DND-41 (cell line): ENCODE results near the gene ARHGAP4.

ENCODE experiments used
- ATAC-seq: fragments of 200-7000 bp; cut with Tn5 transposase; 3 replicates; pipeline ENCODE4 v1.9.1; 2021; ENCODE audit warnings: low read depth; ENCODE audit not compliant: insufficient read depth
- DNase-seq: peaks from one replicate; pipeline ENCODE4 v3.0.0-alpha.2; 2020
- H2AFZ ChIP-seq: 2 replicates; pipeline ENCODE4 v1.6.0; 2012; ENCODE audit warnings: low read depth, low read length
- H3K27ac ChIP-seq: 2 replicates; pipeline ENCODE4 v1.5.1; 2012; ENCODE audit warnings: low read length, inconsistent platforms
- H3K27me3 ChIP-seq: fragments of 200-600 bp; sonication (generic); 2 replicates; pipeline ENCODE4 v1.6.0; 2012; ENCODE audit warnings: low read length, mild to moderate bottlenecking, inconsistent platforms; ENCODE audit not compliant: insufficient read depth, poor library complexity
- H3K36me3 ChIP-seq: 2 replicates; pipeline ENCODE4 v1.5.1; 2012; ENCODE audit warnings: low read length, inconsistent platforms; ENCODE audit not compliant: insufficient read depth
- H3K4me1 ChIP-seq: 2 replicates; pipeline ENCODE4 v1.5.1; 2012; ENCODE audit warnings: mild to moderate bottlenecking, low read length; ENCODE audit not compliant: insufficient read depth
- H3K4me2 ChIP-seq: 2 replicates; pipeline ENCODE4 v1.6.0; 2012; ENCODE audit warnings: mild to moderate bottlenecking, moderate library complexity, low read length, inconsistent platforms; ENCODE audit not compliant: insufficient read depth
- H3K4me3 ChIP-seq, 2 experiments: fragments of 200-600 bp in 1 of 2; shearing (Covaris generic) in 1 of 2; 2 replicates each; pipeline ENCODE4 v1.5.1; 2012 to 2016; ENCODE audit warnings: inconsistent platforms in 2 of 2, low read length in 2 of 2, mild to moderate bottlenecking in 2 of 2, low read depth in 1 of 2, moderate library complexity in 1 of 2
- H3K79me2 ChIP-seq: 2 replicates; pipeline ENCODE4 v1.6.0; 2012; ENCODE audit warnings: low read length, inconsistent platforms; ENCODE audit not compliant: insufficient read depth
- H3K9ac ChIP-seq: 2 replicates; pipeline ENCODE4 v1.6.0; 2012; ENCODE audit warnings: low read depth, mild to moderate bottlenecking, inconsistent platforms, low read length, moderate library complexity
- H3K9me3 ChIP-seq: 2 replicates; pipeline ENCODE4 v1.5.1; 2012; ENCODE audit warnings: low read length, moderate library complexity, mild to moderate bottlenecking, inconsistent platforms; ENCODE audit not compliant: insufficient read depth, severe bottlenecking
- H4K20me1 ChIP-seq: 2 replicates; pipeline ENCODE4 v1.6.0; 2012; ENCODE audit warnings: low read length; ENCODE audit not compliant: insufficient read depth
- EZH2 ChIP-seq: IDR thresholded peaks from 3 replicates; pipeline ENCODE4 v1.6.1; 2012; ENCODE audit warnings: borderline replicate concordance, low read depth, mild to moderate bottlenecking, moderate library complexity, low read length, inconsistent platforms; ENCODE audit not compliant: severe bottlenecking
- TF ChIP-seq, protein P1 (sequence below): IDR thresholded peaks from 2 replicates; pipeline ENCODE4 v1.5.1; 2012; ENCODE audit warnings: borderline replicate concordance, low read length, moderate library complexity, mild to moderate bottlenecking; ENCODE audit not compliant: poor library complexity, severe bottlenecking; ENCODE audit errors: extremely low read depth

The ARHGAP4 gene

DNA sequence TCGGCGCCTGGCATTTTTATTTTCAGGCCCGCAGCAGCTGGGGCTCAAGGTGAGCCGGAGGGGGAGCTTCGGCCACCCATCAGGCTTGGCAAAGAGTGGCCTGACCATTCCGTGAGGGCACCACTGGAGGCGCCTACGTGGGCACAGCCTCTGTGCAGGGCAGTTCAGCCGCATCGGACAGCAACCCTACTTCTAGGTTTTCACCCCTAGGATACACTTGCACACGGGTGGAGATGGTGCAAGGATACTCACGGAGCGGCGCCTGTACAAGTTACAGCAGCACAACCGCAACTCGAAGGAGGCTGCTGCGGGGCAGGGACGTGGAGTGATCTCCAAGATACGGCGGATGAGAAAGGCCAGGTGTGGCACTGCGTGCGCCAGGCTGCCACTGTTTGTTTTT lies 34.7 kb upstream of the ARHGAP4 start:
- H3K4me1 ChIP-seq = 0 out of 2 replicates have a peak, but pooled peaks cover 1% of the 10 kb centered on the region
- H3K36me3 ChIP-seq = peaks cover 100% of the 10 kb centered on the region
- no peak overlapping the region for H3K4me2 ChIP-seq
- no peak for ATAC-seq
- DNase-seq = no peak
- H3K79me2 ChIP-seq = peaks cover 84% of the 10 kb centered on the region
- H3K27me3 ChIP-seq = no peaks in the 10 kb centered on the region
- no peak for TF ChIP-seq EZH2
- TF ChIP-seq, protein P1, sequence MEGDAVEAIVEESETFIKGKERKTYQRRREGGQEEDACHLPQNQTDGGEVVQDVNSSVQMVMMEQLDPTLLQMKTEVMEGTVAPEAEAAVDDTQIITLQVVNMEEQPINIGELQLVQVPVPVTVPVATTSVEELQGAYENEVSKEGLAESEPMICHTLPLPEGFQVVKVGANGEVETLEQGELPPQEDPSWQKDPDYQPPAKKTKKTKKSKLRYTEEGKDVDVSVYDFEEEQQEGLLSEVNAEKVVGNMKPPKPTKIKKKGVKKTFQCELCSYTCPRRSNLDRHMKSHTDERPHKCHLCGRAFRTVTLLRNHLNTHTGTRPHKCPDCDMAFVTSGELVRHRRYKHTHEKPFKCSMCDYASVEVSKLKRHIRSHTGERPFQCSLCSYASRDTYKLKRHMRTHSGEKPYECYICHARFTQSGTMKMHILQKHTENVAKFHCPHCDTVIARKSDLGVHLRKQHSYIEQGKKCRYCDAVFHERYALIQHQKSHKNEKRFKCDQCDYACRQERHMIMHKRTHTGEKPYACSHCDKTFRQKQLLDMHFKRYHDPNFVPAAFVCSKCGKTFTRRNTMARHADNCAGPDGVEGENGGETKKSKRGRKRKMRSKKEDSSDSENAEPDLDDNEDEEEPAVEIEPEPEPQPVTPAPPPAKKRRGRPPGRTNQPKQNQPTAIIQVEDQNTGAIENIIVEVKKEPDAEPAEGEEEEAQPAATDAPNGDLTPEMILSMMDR = no peak
- H4K20me1 ChIP-seq = peaks cover 83% of the 10 kb centered on the region
- no peak overlapping the region for H2AFZ ChIP-seq
- no peaks in the 10 kb centered on the region for H3K9me3 ChIP-seq
- H3K9ac ChIP-seq = no peak overlapping the region
- H3K27ac ChIP-seq = no peak overlapping the region
- no peak overlapping the region for H3K4me3 ChIP-seq

DNA sequence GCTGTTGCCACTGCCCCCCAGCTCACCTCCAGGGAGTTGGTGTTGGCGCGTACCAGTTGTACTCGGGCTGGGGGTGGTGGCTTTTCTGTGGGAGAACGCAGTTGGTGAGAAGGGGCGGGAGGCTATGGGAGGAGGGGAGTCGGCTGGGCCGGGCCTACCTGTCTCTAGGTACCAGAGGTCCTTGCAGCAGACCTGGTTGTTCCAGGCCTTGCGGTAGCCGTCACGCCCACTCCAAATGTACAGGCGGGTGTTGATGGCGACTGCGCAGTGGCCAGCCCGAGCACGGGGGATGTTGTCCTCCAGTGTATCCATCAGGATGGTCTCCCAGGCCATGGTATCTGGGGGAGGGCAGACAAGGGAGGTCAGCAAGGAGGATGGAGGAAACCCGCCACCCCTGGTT lies 34.0 kb upstream of the ARHGAP4 start:
- Histone ChIP-seq H3K4me2 (no peak overlapping the region), H3K27me3 (no peaks in the 10 kb centered on the region), H2AFZ (no peak overlapping the region), H3K79me2 (peaks cover 82% of the 10 kb centered on the region), H3K36me3 (peaks cover 100% of the 10 kb centered on the region), H3K9ac (no peak overlapping the region), H3K4me3 (no peak overlapping the region), H3K4me1 (no peaks in the 10 kb centered on the region), H3K9me3 (no peaks in the 10 kb centered on the region), H3K27ac (no peak overlapping the region), H4K20me1 (peaks cover 83% of the 10 kb centered on the region)
- ATAC-seq = no peak
- TF ChIP-seq, protein P1 = no peak
- no peak for TF ChIP-seq EZH2
- no peak for DNase-seq

DNA sequence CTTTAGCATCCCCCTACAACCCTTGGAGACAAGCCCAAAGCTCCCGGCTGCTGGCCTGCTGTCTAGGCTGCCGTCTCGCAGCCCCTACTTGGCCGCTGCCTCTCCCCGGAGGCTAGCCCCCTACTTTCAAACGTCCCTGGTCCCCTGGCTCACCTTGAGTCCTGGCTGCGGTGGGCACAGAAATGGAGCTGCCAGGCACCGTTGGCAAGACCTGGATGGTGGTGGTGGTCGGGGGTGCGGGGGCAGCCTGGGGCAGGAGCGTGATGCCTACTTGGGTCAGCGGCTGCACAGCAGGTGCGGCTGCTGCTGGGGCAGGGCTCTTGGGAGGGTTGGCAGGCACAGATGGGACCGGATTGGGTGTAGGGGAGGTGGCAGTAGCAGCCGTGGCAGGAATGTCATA lies 33.6 kb upstream of the ARHGAP4 start:
- peaks cover 100% of the 10 kb centered on the region for H3K36me3 ChIP-seq
- no peak overlapping the region for H3K4me3 ChIP-seq
- no peaks in the 10 kb centered on the region for H3K27me3 ChIP-seq
- H2AFZ ChIP-seq = no peak overlapping the region
- no peak for DNase-seq
- ATAC-seq = no peak
- no peak overlapping the region for H3K4me2 ChIP-seq
- TF ChIP-seq EZH2 = no peak
- TF ChIP-seq, protein P1 = no peak
- H3K4me1 ChIP-seq = no peaks in the 10 kb centered on the region
- no peaks in the 10 kb centered on the region for H3K9me3 ChIP-seq
- H4K20me1 ChIP-seq = peaks cover 83% of the 10 kb centered on the region
- H3K79me2 ChIP-seq = peaks cover 79% of the 10 kb centered on the region
- H3K9ac ChIP-seq = no peak overlapping the region
- H3K27ac ChIP-seq = no peak overlapping the region

DNA sequence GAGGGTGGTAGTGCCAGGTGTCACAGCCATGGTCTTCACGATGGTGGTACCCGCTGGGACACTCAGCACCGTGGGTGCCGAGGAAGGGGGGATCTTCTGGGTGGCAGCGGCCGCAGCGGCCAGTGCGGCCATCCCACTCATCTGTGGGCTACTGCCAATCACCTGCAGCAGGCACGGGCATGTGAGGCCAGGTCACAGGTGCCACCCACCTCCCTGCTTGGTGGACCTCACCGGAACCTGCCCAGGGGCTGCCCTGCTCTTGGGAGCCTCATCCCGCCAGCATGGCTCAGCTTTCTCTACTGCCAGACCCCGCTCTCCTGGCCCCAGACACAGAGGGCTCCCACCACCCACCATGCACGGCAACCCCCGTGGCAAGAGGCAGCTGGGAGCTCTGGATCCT lies 32.5 kb upstream of the ARHGAP4 start:
- Histone ChIP-seq H3K79me2 (peaks cover 71% of the 10 kb centered on the region), H2AFZ (no peak overlapping the region), H3K4me1 (no peaks in the 10 kb centered on the region), H3K27me3 (no peaks in the 10 kb centered on the region), H3K4me3 (no peak overlapping the region), H3K4me2 (no peak overlapping the region), H3K9me3 (no peaks in the 10 kb centered on the region), H3K36me3 (peaks cover 100% of the 10 kb centered on the region), H3K27ac (no peak overlapping the region), H4K20me1 (peaks cover 82% of the 10 kb centered on the region), H3K9ac (no peak overlapping the region)
- ATAC-seq = no peak
- no peak for DNase-seq
- TF ChIP-seq EZH2 = no peak
- TF ChIP-seq, protein P1 = no peak
